ENCODE results near the gene EFR3B. TPM values are rescaled to one million over a fixed set of nuclear protein-coding genes. Genes with fewer than 3 reads are reported as not detected.
"Not testable (repeated sequence)": the region's sequence is repeated elsewhere in the genome, so short reads cannot be mapped to it uniquely, and the experiment has no call there.

Gene EFR3B
- total RNA-seq, 4 donors from 2014 or later: 0.40 to 1.2 (median 0.65) TPM

DNA sequence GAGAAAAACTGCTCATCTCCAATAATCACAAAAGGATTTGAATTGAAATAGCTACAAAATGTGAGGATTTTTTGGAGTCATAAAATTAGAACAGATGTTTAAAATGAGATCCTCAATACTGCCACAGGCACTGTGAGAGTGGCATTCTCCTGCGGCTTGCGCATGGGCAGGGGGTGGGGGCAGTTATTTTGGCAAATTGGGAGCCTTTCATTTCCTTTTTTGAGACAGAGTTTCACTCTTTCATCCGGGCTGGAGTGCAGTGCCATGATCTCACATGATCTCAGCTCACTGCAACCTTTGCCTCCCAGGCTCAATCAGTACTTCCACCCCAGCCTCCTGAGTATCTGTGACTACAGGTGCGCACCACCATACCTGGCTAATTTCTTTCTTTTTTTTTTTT, 84.1 kb downstream of the EFR3B start:
- Histone ChIP-seq H3K27me3 (no peaks in the 10 kb centered on the region), H3K36me3 (no peaks in the 10 kb centered on the region)

DNA sequence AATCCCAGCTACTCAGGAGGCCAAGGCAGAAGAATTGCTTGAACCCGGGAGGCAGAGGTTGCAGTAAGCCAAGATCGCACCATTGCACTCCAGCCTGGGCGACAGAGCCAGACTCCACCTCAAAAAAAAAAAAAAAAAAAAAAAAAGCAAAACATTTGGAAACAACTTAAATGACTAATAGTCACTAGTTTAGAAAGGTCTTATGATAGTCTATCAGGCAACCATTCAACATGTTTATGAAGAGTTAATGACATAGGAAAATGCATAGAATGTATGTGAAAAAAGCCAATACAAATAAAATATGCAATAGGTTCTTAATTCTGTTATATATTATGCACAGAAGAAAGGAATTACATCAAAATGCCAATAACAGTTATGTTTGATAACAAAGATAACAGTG, 85.2 kb downstream of the EFR3B start:
- not testable (repeated sequence) for H3K36me3 ChIP-seq, DNase-seq, H3K27me3 ChIP-seq, H3K27ac ChIP-seq, H3K4me3 ChIP-seq, H3K4me1 ChIP-seq, H3K9me3 ChIP-seq

More for the DNA sequence above, 84.1 kb downstream of the EFR3B start:
- Histone ChIP-seq H3K9me3 (no peaks in the 10 kb centered on the region), H3K4me3 (no peak overlapping the region), H3K4me1 (no peaks in the 10 kb centered on the region), H3K27ac (no peak overlapping the region)
- TF ChIP-seq, protein P1, sequence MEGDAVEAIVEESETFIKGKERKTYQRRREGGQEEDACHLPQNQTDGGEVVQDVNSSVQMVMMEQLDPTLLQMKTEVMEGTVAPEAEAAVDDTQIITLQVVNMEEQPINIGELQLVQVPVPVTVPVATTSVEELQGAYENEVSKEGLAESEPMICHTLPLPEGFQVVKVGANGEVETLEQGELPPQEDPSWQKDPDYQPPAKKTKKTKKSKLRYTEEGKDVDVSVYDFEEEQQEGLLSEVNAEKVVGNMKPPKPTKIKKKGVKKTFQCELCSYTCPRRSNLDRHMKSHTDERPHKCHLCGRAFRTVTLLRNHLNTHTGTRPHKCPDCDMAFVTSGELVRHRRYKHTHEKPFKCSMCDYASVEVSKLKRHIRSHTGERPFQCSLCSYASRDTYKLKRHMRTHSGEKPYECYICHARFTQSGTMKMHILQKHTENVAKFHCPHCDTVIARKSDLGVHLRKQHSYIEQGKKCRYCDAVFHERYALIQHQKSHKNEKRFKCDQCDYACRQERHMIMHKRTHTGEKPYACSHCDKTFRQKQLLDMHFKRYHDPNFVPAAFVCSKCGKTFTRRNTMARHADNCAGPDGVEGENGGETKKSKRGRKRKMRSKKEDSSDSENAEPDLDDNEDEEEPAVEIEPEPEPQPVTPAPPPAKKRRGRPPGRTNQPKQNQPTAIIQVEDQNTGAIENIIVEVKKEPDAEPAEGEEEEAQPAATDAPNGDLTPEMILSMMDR (IDR thresholded peaks at IDR 0.05): no peak
- no peak for TF ChIP-seq POLR2A (IDR thresholded peaks at IDR 0.05)
- peak in 1 of 3 donors; percentile 0 for DNase-seq

DNA sequence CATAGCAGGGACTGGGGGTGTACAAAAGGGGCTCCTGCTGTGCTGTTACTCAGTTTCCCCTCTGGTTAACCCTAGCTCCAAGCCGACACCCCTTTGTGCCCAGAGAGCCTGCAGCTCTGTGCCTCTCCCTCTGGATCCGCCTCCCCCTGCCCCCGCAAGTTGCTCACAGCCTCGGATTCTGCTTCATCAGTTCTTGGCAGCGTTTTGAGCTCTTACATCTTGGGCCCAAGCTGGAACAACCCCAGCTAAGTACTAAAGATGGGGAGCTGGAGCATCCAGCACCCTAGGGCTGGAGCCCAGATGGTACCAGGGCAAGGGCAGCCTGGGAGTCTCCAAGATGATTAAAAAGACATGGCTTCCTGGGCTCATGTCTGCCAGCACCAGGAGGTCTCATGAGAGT, 85.8 kb downstream of the EFR3B start:
- DNase-seq: peak in 1 of 3 donors; percentile 34
- TF ChIP-seq POLR2A (IDR thresholded peaks at IDR 0.05): no peak
- TF ChIP-seq, protein P1 (IDR thresholded peaks at IDR 0.05): no peak
- H3K27me3 ChIP-seq: no peaks in the 10 kb centered on the region

DNA sequence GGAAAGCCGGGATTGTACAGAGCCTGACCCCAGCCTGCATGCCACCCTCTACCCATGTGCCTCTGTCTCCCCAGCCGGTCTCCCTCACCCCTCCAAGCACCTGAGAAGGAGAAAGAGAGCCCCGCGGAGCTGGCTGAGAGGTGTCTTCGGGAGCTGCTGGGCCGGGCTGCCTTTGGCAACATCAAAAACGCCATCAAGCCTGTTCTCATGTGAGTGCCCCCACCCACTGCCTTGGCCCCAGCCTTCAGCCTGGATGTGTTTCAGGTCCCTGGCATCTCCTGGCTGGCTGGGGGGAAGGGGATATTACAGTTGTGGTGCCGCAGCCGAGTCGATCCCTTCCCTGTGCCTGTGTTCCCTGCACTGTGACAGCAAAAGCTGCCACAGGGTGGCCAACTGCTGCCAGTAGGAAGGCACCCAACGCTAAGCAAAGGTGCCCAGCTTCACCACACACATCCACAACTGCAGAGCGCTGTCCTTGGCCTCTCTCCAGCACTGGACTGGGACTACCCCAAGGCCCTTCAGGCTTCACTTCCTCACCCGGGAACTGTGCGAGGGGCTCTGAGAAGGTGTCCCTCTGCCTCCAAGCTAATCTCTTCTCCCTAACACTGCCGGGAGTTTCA, 88.1 kb downstream of the EFR3B start:
- Histone ChIP-seq H3K36me3 (no peaks in the 10 kb centered on the region), H3K4me1 (peaks cover 0 to 9% (median 3%) of the 10 kb centered on the region in 4 donors), H3K27me3 (no peaks in the 10 kb centered on the region), H3K4me3 (no peak overlapping the region), H3K27ac (no peak overlapping the region), H3K9me3 (no peaks in the 10 kb centered on the region)
- peak in 1 of 3 donors; percentile 39 for DNase-seq
- TF ChIP-seq, protein P1 (IDR thresholded peaks at IDR 0.05): no peak
- no peak for TF ChIP-seq POLR2A (IDR thresholded peaks at IDR 0.05)

More for the DNA sequence above, 85.8 kb downstream of the EFR3B start:
- H3K9me3 ChIP-seq: no peaks in the 10 kb centered on the region
- no peak overlapping the region for H3K27ac ChIP-seq
- no peak overlapping the region for H3K4me3 ChIP-seq
- peaks cover 0 to 9% (median 3%) of the 10 kb centered on the region in 4 donors for H3K4me1 ChIP-seq
- H3K36me3 ChIP-seq: no peaks in the 10 kb centered on the region

DNA sequence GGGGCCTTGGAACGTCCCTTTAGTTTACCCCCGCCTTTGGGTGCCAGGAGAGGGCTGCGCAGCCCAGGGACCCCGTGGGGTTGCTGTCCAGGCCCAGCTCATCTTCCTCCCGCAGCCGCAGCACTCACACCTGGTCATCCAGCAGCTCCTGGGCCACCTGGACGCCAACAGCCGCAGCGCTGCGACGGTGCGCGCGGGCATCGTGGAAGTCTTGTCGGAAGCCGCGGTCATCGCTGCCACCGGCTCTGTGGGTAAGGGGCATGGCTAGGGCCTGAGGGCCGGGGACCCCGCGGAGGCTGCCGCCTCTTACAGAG, 89.3 kb downstream of the EFR3B start:
- no peak for TF ChIP-seq POLR2A (IDR thresholded peaks at IDR 0.05)
- TF ChIP-seq, protein P1 (IDR thresholded peaks at IDR 0.05): no peak
- Histone ChIP-seq H3K27ac (no peak overlapping the region), H3K4me1 (peaks cover 0 to 9% (median 3%) of the 10 kb centered on the region in 4 donors), H3K4me3 (peak overlapping the region in 2 of 4 donors; percentile 36 to 48), H3K36me3 (no peaks in the 10 kb centered on the region), H3K27me3 (no peaks in the 10 kb centered on the region), H3K9me3 (no peaks in the 10 kb centered on the region)
- no peak for DNase-seq

DNA sequence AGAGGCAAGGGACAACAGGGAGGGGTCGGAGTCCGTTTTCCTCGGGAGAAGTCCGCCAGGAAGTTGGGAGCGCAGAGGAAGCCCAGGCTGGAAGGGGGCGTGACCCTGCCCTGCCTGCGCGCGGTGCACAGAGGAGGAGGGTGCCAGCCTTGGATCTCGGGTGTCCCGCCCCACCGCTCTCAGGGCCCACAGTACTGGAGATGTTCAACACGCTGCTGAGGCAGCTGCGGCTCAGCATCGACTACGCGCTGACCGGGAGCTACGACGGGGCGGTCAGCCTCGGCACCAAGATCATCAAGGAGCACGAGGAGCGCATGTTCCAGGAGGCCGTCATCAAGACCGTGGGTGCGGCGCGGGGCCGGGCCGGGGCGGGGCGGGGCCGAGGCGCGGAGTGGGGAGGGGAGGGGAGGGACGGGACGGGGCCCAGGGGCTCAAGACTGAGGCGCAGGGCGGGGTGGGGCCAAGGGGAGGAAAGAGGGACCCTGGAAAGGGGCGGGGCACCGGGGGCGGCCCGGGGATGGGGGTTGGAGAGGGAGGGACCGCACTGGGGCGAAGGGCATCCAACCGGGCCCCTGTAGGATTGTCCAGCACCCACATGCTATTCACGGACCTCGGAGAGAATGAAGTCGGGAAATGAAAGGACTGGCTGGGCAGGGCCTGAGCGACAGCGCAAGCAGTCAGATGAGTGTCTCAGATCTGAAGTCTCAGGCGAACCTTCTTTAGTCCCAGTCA, 89.9 kb downstream of the EFR3B start:
- DNase-seq: peak in 2 of 3 donors; percentile 65 to 74
- Histone ChIP-seq H3K27me3 (no peaks in the 10 kb centered on the region), H3K9me3 (no peaks in the 10 kb centered on the region), H3K4me1 (peaks cover 0 to 9% (median 3%) of the 10 kb centered on the region in 4 donors), H3K27ac (no peak overlapping the region), H3K4me3 (peak overlapping the region in 3 of 4 donors; percentile 27 to 48 (median 36)), H3K36me3 (no peaks in the 10 kb centered on the region)
- no peak for TF ChIP-seq POLR2A (IDR thresholded peaks at IDR 0.05)
